ENCODE measurements around the gene MCC. TPM values are rescaled to one million over a fixed set of nuclear protein-coding genes. Genes with fewer than 3 reads are reported as not detected.

Gene MCC
- total and polyA plus RNA-seq, 2 of the 4 experiments (the other 2 are of a cell fraction) = 5.0 to 20.6 TPM

- H2BK20ac ChIP-seq (ENCODE audit: low read depth, low read length) = no peak overlapping the region
- H3K9me3 ChIP-seq (ENCODE audit: control insufficient read depth, insufficient read depth, low read length) = no peaks in the 10 kb centered on the region
- H4K5ac ChIP-seq (ENCODE audit: low read depth, low read length) = no peak overlapping the region
- H3K36me3 ChIP-seq (ENCODE audit: control insufficient read depth, insufficient read depth, low read length) = peaks cover 35% of the 10 kb centered on the region
- H3K18ac ChIP-seq (ENCODE audit: low read depth, low read length) = no peak overlapping the region
- no peak overlapping the region for H3K4ac ChIP-seq (ENCODE audit: low read depth, low read length)
- dilution Hi-C loops (cut with HindIII; ENCODE audit: low sequenced_read_pairs, unreplicated experiment) (no loop called here), intact Hi-C loops (cut with micrococcal nuclease) (no loop called here), in situ Hi-C loops (cut with MboI; ENCODE audit: low sequenced_read_pairs) (no loop called here)
- no TSS peak for BruUV-seq (replicated peaks)
- H2AK5ac ChIP-seq (ENCODE audit: low read depth, low read length) = no peak overlapping the region
- H3K23ac ChIP-seq (ENCODE audit: low read depth, low read length) = no peak overlapping the region
- H3K14ac ChIP-seq (replicated peaks; ENCODE audit: low read depth, low read length) = no peak overlapping the region
- no peak overlapping the region for H3K4me3 ChIP-seq (ENCODE audit: insufficient read depth, low read depth, low read length)
- peak overlapping the region; percentile 54 for H2AFZ ChIP-seq (replicated peaks; ENCODE audit: low read length, poor library complexity)
- H3K4me2 ChIP-seq (ENCODE audit: low read depth, low read length) = no peak overlapping the region
- H3K27ac ChIP-seq (ENCODE audit: insufficient read depth, low read length) = no peak overlapping the region
- no peak overlapping the region for H4K91ac ChIP-seq (ENCODE audit: insufficient read depth, low read depth, low read length)
- DNase-seq (peak; percentile 80), ATAC-seq (ENCODE audit: low read depth) (peak; percentile 97)
- H4K20me1 ChIP-seq (ENCODE audit: insufficient read depth, low read length) = no peaks in the 10 kb centered on the region
- H3K56ac ChIP-seq (ENCODE audit: extremely low read depth, insufficient read depth, low read length) = no peak overlapping the region
- H2BK15ac ChIP-seq (ENCODE audit: low read depth, low read length) = no peak overlapping the region
- 100% methylated on average over 3 of the region's 5 CpGs; no CpG with 5 or more reads in 1 of the 2 experiments for WGBS, 2 experiments (ENCODE audit: extremely low coverage in 2 of 2, insufficient read length in 1 of 2)
- peaks cover 2% of the 10 kb centered on the region; the same call in 1 of the 2 replicates for H3K4me1 ChIP-seq (ENCODE audit: control insufficient read depth, insufficient read depth, low read length)
- H2BK5ac ChIP-seq (ENCODE audit: low read depth, low read length, poor library complexity, severe bottlenecking) = no peak overlapping the region
- H4K8ac ChIP-seq (ENCODE audit: low read depth in 2 of 2, low read length in 2 of 2) = no peak overlapping the region
- no peaks in the 10 kb centered on the region for H3K79me1 ChIP-seq (ENCODE audit: low read depth in 1 of 2, low read length in 2 of 2)
- H3K9me1 ChIP-seq (ENCODE audit: insufficient read depth, low read length) = peaks cover 7% of the 10 kb centered on the region; the same call in 1 of the 2 replicates
- CTCF ChIA-PET = interaction anchor here (0.6 to 1.4 kb wide), 3 partner anchors 19 to 484 kb away, joined by 3 to 4 read pairs (median 3); no protein-coding TSS in a partner anchor
- no peak overlapping the region for H3K9ac ChIP-seq (ENCODE audit: low read depth, low read length)
- peak; percentile 87 for TF ChIP-seq MAFK (IDR thresholded peaks at IDR 0.05; ENCODE audit: low read depth, low read length)
- 0 out of 2 replicates have a peak, but pooled peaks have one; percentile 12 for TF ChIP-seq RAD21 (IDR thresholded peaks at IDR 0.05; ENCODE audit: low read length)
- no peak for TF ChIP-seq RCOR1 (IDR thresholded peaks at IDR 0.05; ENCODE audit: insufficient replicate concordance, low read length)
- no peak for TF ChIP-seq POLR2A (IDR thresholded peaks at IDR 0.05; ENCODE audit: low read depth, low read length)
- 0 out of 2 replicates have a peak, but pooled peaks have one; percentile 3 for TF ChIP-seq FOS (IDR thresholded peaks at IDR 0.05; ENCODE audit: low read depth, low read length)
- TF ChIP-seq BHLHE40 (IDR thresholded peaks at IDR 0.05; ENCODE audit: low read depth, low read length) = 0 out of 2 replicates have a peak, but pooled peaks have one; percentile 11
- no peak for TF ChIP-seq CHD1 (IDR thresholded peaks at IDR 0.05; ENCODE audit: low read depth, low read length)
- TF ChIP-seq, protein P1, sequence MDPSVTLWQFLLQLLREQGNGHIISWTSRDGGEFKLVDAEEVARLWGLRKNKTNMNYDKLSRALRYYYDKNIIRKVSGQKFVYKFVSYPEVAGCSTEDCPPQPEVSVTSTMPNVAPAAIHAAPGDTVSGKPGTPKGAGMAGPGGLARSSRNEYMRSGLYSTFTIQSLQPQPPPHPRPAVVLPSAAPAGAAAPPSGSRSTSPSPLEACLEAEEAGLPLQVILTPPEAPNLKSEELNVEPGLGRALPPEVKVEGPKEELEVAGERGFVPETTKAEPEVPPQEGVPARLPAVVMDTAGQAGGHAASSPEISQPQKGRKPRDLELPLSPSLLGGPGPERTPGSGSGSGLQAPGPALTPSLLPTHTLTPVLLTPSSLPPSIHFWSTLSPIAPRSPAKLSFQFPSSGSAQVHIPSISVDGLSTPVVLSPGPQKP (IDR thresholded peaks at IDR 0.05; ENCODE audit: borderline replicate concordance, low read depth, low read length) = no peak
- TF ChIP-seq CEBPB (IDR thresholded peaks at IDR 0.05; ENCODE audit: low read depth, low read length) = 0 out of 2 replicates have a peak, but pooled peaks have one; percentile 0
- H3K27me3 ChIP-seq (ENCODE audit: control insufficient read depth, insufficient read depth, low read length) = no peaks in the 10 kb centered on the region
- no peak overlapping the region for H2BK120ac ChIP-seq (ENCODE audit: low read depth, low read length)
- no peak overlapping the region for H2AK9ac ChIP-seq (replicated peaks; ENCODE audit: low read depth, low read length, poor library complexity)
- POLR2A ChIA-PET (ENCODE audit: unreplicated experiment) = no interaction called here
These were observed 406.2 kb downstream of the MCC start for GRCh38 chr5:113081881-113082546.
